ENCODE results near the gene UNC79.
"Not testable (repeated sequence)": the region's sequence is repeated elsewhere in the genome, so short reads cannot be mapped to it uniquely, and the experiment has no call there.

Gene UNC79

GRCh38 chr14:93476305-93476704 lies 45.6 kb downstream of the UNC79 start:
- no peak overlapping the region for H3K4me3 ChIP-seq (replicated peaks; ENCODE audit: low read depth, low read length)
- DNase-seq (ENCODE audit: extremely low read depth, insufficient read length) = no peak
- H3K36me3 ChIP-seq (ENCODE audit: control insufficient read depth, insufficient read depth, low read length) = no peaks in the 10 kb centered on the region
- peak; percentile 5 for TF ChIP-seq CTCF (IDR thresholded peaks at IDR 0.05; ENCODE audit: insufficient read depth, low read length, poor library complexity, severe bottlenecking)
- no peaks in the 10 kb centered on the region for H3K27me3 ChIP-seq (replicated peaks; ENCODE audit: control insufficient read depth, insufficient read depth, low read length)

GRCh38 chr14:93479074-93479473 lies 48.3 kb downstream of the UNC79 start:
- DNase-seq (ENCODE audit: extremely low read depth, insufficient read length); H3K27me3 ChIP-seq (replicated peaks; ENCODE audit: control insufficient read depth, insufficient read depth, low read length); H3K36me3 ChIP-seq (ENCODE audit: control insufficient read depth, insufficient read depth, low read length); H3K4me3 ChIP-seq (replicated peaks; ENCODE audit: low read depth, low read length): not testable (repeated sequence)

GRCh38 chr14:93480867-93481266 lies 50.1 kb downstream of the UNC79 start:
- no peaks in the 10 kb centered on the region for H3K36me3 ChIP-seq (ENCODE audit: control insufficient read depth, insufficient read depth, low read length)
- H3K27me3 ChIP-seq (replicated peaks; ENCODE audit: control insufficient read depth, insufficient read depth, low read length) = no peaks in the 10 kb centered on the region
- no peak for DNase-seq (ENCODE audit: extremely low read depth, insufficient read length)
- TF ChIP-seq CTCF (IDR thresholded peaks at IDR 0.05; ENCODE audit: insufficient read depth, low read length, poor library complexity, severe bottlenecking) = no peak
- no peak overlapping the region for H3K4me3 ChIP-seq (replicated peaks; ENCODE audit: low read depth, low read length)

GRCh38 chr14:93481758-93482157 lies 51.0 kb downstream of the UNC79 start:
- Histone ChIP-seq H3K4me3 (replicated peaks; ENCODE audit: low read depth, low read length) (no peak overlapping the region), H3K27me3 (replicated peaks; ENCODE audit: control insufficient read depth, insufficient read depth, low read length) (no peaks in the 10 kb centered on the region), H3K36me3 (ENCODE audit: control insufficient read depth, insufficient read depth, low read length) (no peaks in the 10 kb centered on the region)
- no peak for TF ChIP-seq CTCF (IDR thresholded peaks at IDR 0.05; ENCODE audit: insufficient read depth, low read length, poor library complexity, severe bottlenecking)
- no peak for DNase-seq (ENCODE audit: extremely low read depth, insufficient read length)

- no peaks in the 10 kb centered on the region for H3K36me3 ChIP-seq (ENCODE audit: control insufficient read depth, insufficient read depth, low read length)
- no peak for DNase-seq (ENCODE audit: extremely low read depth, insufficient read length)
- H3K4me3 ChIP-seq (replicated peaks; ENCODE audit: low read depth, low read length) = no peak overlapping the region
- no peak for TF ChIP-seq CTCF (IDR thresholded peaks at IDR 0.05; ENCODE audit: insufficient read depth, low read length, poor library complexity, severe bottlenecking)
- no peaks in the 10 kb centered on the region for H3K27me3 ChIP-seq (replicated peaks; ENCODE audit: control insufficient read depth, insufficient read depth, low read length)
Observed at GRCh38 chr14:93490001-93490400, 59.3 kb downstream of the UNC79 start.

- H3K4me3 ChIP-seq (replicated peaks; ENCODE audit: low read depth, low read length) = no peak overlapping the region
- H3K27me3 ChIP-seq (replicated peaks; ENCODE audit: control insufficient read depth, insufficient read depth, low read length) = no peaks in the 10 kb centered on the region
- no peaks in the 10 kb centered on the region for H3K36me3 ChIP-seq (ENCODE audit: control insufficient read depth, insufficient read depth, low read length)
- no peak for TF ChIP-seq CTCF (IDR thresholded peaks at IDR 0.05; ENCODE audit: insufficient read depth, low read length, poor library complexity, severe bottlenecking)
- no peak for DNase-seq (ENCODE audit: extremely low read depth, insufficient read length)
Observed at GRCh38 chr14:93493054-93493453, 62.3 kb downstream of the UNC79 start.

GRCh38 chr14:93493622-93494021 lies 62.9 kb downstream of the UNC79 start:
- not testable (repeated sequence) for H3K36me3 ChIP-seq (ENCODE audit: control insufficient read depth, insufficient read depth, low read length); H3K27me3 ChIP-seq (replicated peaks; ENCODE audit: control insufficient read depth, insufficient read depth, low read length); DNase-seq (ENCODE audit: extremely low read depth, insufficient read length); H3K4me3 ChIP-seq (replicated peaks; ENCODE audit: low read depth, low read length)
